Activated CD4-positive, alpha-beta memory T cell treated with anti-CD3 and anti-CD28 coated beads for 36 hours (primary cell): ENCODE measurements around the gene LIMA1. TPM values are rescaled to one million over a fixed set of nuclear protein-coding genes. Genes with fewer than 3 reads are reported as not detected.
"Not testable (repeated sequence)": the region's sequence is repeated elsewhere in the genome, so short reads cannot be mapped to it uniquely, and the experiment has no call there.

Experiments
- CTCF ChIA-PET: fragments of 350-600 bp; sonication (Branson Sonifier 250); formaldehyde crosslinking; loops from one replicate; lab custom pipeline; 2021; ENCODE audit warnings: antibody characterized with exemption, inconsistent platforms; lab: Charles Lee
- POLR2A ChIA-PET: fragments of 350-600 bp; sonication (Branson Sonifier 250); formaldehyde crosslinking; loops from one replicate; lab custom pipeline; 2021; ENCODE audit warnings: antibody characterized with exemption; lab: Charles Lee
- DNase-seq: peaks from one replicate; pipeline ENCODE4 v3.0.0-alpha.2; 2020
- H3K27ac Mint-ChIP-seq: one replicate; pipeline ENCODE4 v1.8.0; 2021; ENCODE audit warnings: mixed read lengths
- H3K27me3 Mint-ChIP-seq: one replicate; pipeline ENCODE4 v1.8.0; 2021; ENCODE audit warnings: mixed read lengths
- H3K36me3 Mint-ChIP-seq: one replicate; pipeline ENCODE4 v1.8.0; 2021; ENCODE audit warnings: mixed read lengths
- H3K4me1 Mint-ChIP-seq: one replicate; pipeline ENCODE4 v1.8.0; 2021; ENCODE audit warnings: low read depth, mixed read lengths
- H3K4me3 Mint-ChIP-seq: one replicate; pipeline ENCODE4 v1.8.0; 2021; ENCODE audit warnings: mild to moderate bottlenecking, mixed read lengths
- H3K9me3 Mint-ChIP-seq: one replicate; pipeline ENCODE4 v1.8.0; 2021; ENCODE audit warnings: mixed read lengths
- intact Hi-C: fragments of 100-400 bp; cut with micrococcal nuclease; formaldehyde crosslinking; loops from one replicate; pipeline ENCODE4 v1.15.1; 2023
- total RNA-seq, 2 experiments: library from RNA; stranded (reverse); gene quantifications; one replicate each; pipeline ENCODE4 v1.2.3, GENCODE V29; 2021

Gene LIMA1
- total RNA-seq, 2 experiments from 2014 or later = 115 to 117 TPM

GRCh38 chr12:50257236-50258166 is 25.8 kb downstream of the LIMA1 start:
- intact Hi-C loops = no loop called here
- Mint-ChIP-seq H3K4me3 (no peak overlapping the region), H3K27ac (no peak overlapping the region), H3K36me3 (no peaks in the 10 kb centered on the region), H3K27me3 (no peaks in the 10 kb centered on the region), H3K9me3 (no peaks in the 10 kb centered on the region), H3K4me1 (peaks cover 28% of the 10 kb centered on the region)
- CTCF ChIA-PET = no interaction called here
- no peak for DNase-seq
- POLR2A ChIA-PET = no interaction called here

- POLR2A ChIA-PET = no interaction called here
- no peaks in the 10 kb centered on the region for H3K9me3 Mint-ChIP-seq
- CTCF ChIA-PET = no interaction called here
- no peak overlapping the region for H3K27ac Mint-ChIP-seq
- DNase-seq = no peak
- intact Hi-C loops = no loop called here
- H3K4me1 Mint-ChIP-seq = peaks cover 34% of the 10 kb centered on the region
- no peak overlapping the region for H3K4me3 Mint-ChIP-seq
- no peaks in the 10 kb centered on the region for H3K36me3 Mint-ChIP-seq
- no peaks in the 10 kb centered on the region for H3K27me3 Mint-ChIP-seq
Observed at GRCh38 chr12:50256761-50257160, 26.6 kb downstream of the LIMA1 start.

- CTCF ChIA-PET = interaction anchor here (1.3 to 1.6 kb wide), 3 partner anchors 87 to 141 kb away, joined by 3 read pairs; partner anchors contain the start of gene COX14
- Mint-ChIP-seq H3K27ac (no peak overlapping the region), H3K36me3 (peaks cover 2% of the 10 kb centered on the region), H3K27me3 (no peaks in the 10 kb centered on the region), H3K4me3 (no peak overlapping the region), H3K9me3 (no peaks in the 10 kb centered on the region), H3K4me1 (peaks cover 63% of the 10 kb centered on the region)
- intact Hi-C loops = loop anchor here (5.0 kb wide), 1 partner anchor 41 kb away; no protein-coding TSS in a partner anchor
- POLR2A ChIA-PET = interaction anchor here (0.7 to 1.3 kb wide), 2 partner anchors 31 to 68 kb away, joined by 3 to 5 read pairs; no protein-coding TSS in a partner anchor
- no peak for DNase-seq
Observed at GRCh38 chr12:50252977-50253602, 30.2 kb downstream of the LIMA1 start.

GRCh38 chr12:50251619-50252252 is 31.6 kb downstream of the LIMA1 start:
- no peaks in the 10 kb centered on the region for H3K27me3 Mint-ChIP-seq
- peaks cover 4% of the 10 kb centered on the region for H3K36me3 Mint-ChIP-seq
- H3K27ac Mint-ChIP-seq = peak overlapping the region; percentile 38
- H3K4me1 Mint-ChIP-seq = peaks cover 70% of the 10 kb centered on the region
- H3K9me3 Mint-ChIP-seq = no peaks in the 10 kb centered on the region
- intact Hi-C loops = loop anchor here (5.0 kb wide), 1 partner anchor 39 kb away; no protein-coding TSS in a partner anchor
- ChIA-PET CTCF (interaction anchor here (0.6 kb wide), 1 partner anchor 30 kb away, joined by 3 read pairs; no protein-coding TSS in a partner anchor), POLR2A (interaction anchor here (0.6 to 1.8 kb wide), 4 partner anchors 27 to 99 kb away, joined by 3 to 7 read pairs (median 4); no protein-coding TSS in a partner anchor)
- peak overlapping the region; percentile 10 for H3K4me3 Mint-ChIP-seq
- no peak for DNase-seq

GRCh38 chr12:50249464-50250182 is 33.7 kb downstream of the LIMA1 start:
- Mint-ChIP-seq H3K36me3 (peaks cover 11% of the 10 kb centered on the region), H3K9me3 (no peaks in the 10 kb centered on the region), H3K4me3 (peak overlapping the region; percentile 20), H3K4me1 (peaks cover 77% of the 10 kb centered on the region), H3K27me3 (no peaks in the 10 kb centered on the region), H3K27ac (no peak overlapping the region)
- peak; percentile 35 for DNase-seq
- ChIA-PET POLR2A (interaction anchor here (1.0 to 2.0 kb wide), 2 partner anchors 25 to 38 kb away, joined by 3 to 4 read pairs; no protein-coding TSS in a partner anchor), CTCF (interaction anchor here (0.6 kb wide), 1 partner anchor 178 kb away, joined by 3 read pairs; no protein-coding TSS in a partner anchor)
- intact Hi-C loops = loop anchor here (5.0 kb wide), 1 partner anchor 37 kb away; no protein-coding TSS in a partner anchor

- Mint-ChIP-seq H3K4me1 (peaks cover 71% of the 10 kb centered on the region), H3K9me3 (no peaks in the 10 kb centered on the region), H3K27me3 (no peaks in the 10 kb centered on the region), H3K27ac (peak overlapping the region; percentile 35), H3K4me3 (peak overlapping the region; percentile 51), H3K36me3 (peaks cover 12% of the 10 kb centered on the region)
- intact Hi-C loops = no loop called here
- CTCF ChIA-PET = no interaction called here
- DNase-seq = no peak
- POLR2A ChIA-PET = interaction anchor here (2.0 kb wide), 1 partner anchor 25 kb away, joined by 4 read pairs; no protein-coding TSS in a partner anchor
Observed at GRCh38 chr12:50248883-50249282, 34.4 kb downstream of the LIMA1 start.

- POLR2A ChIA-PET = no interaction called here
- no peak for DNase-seq
- CTCF ChIA-PET = interaction anchor here (1.1 kb wide), 1 partner anchor 281 kb away, joined by 4 read pairs; no protein-coding TSS in a partner anchor
- Mint-ChIP-seq H3K9me3 (no peaks in the 10 kb centered on the region), H3K27ac (no peak overlapping the region), H3K4me1 (peaks cover 68% of the 10 kb centered on the region), H3K36me3 (peaks cover 12% of the 10 kb centered on the region), H3K27me3 (no peaks in the 10 kb centered on the region), H3K4me3 (peak overlapping the region; percentile 51)
- intact Hi-C loops = no loop called here
Observed at GRCh38 chr12:50248411-50248810, 34.9 kb downstream of the LIMA1 start.

GRCh38 chr12:50247665-50248064 is 35.7 kb downstream of the LIMA1 start:
- peak overlapping the region; percentile 16 for H3K27ac Mint-ChIP-seq
- not testable (repeated sequence) for H3K9me3 Mint-ChIP-seq, H3K27me3 Mint-ChIP-seq, DNase-seq
- ChIA-PET CTCF (interaction anchor here (1.1 to 2.7 kb wide), 3 partner anchors 26 to 281 kb away, joined by 3 to 20 read pairs (median 4); no protein-coding TSS in a partner anchor), POLR2A (interaction anchor here (0.9 to 2.3 kb wide), 4 partner anchors 23 to 61 kb away, joined by 4 to 31 read pairs (median 7); partner anchors contain the start of gene LIMA1)
- H3K36me3 Mint-ChIP-seq = peaks cover 12% of the 10 kb centered on the region
- H3K4me1 Mint-ChIP-seq = peaks cover 68% of the 10 kb centered on the region
- intact Hi-C loops = loop anchor here (1.0 to 2.0 kb wide), 2 partner anchors 27 to 35 kb away; partner anchors contain the start of gene LIMA1
- H3K4me3 Mint-ChIP-seq = peak overlapping the region; percentile 58

GRCh38 chr12:50246873-50247612 is 36.3 kb downstream of the LIMA1 start:
- H3K4me1 Mint-ChIP-seq = peaks cover 69% of the 10 kb centered on the region
- H3K36me3 Mint-ChIP-seq = peaks cover 12% of the 10 kb centered on the region
- H3K9me3 Mint-ChIP-seq = no peaks in the 10 kb centered on the region
- ChIA-PET POLR2A (interaction anchor here (0.7 to 2.3 kb wide), 6 partner anchors 11 to 61 kb away, joined by 3 to 31 read pairs (median 4); partner anchors contain the start of gene LIMA1), CTCF (interaction anchor here (0.7 to 2.7 kb wide), 6 partner anchors 23 to 280 kb away, joined by 3 to 20 read pairs (median 3); no protein-coding TSS in a partner anchor)
- H3K27ac Mint-ChIP-seq = peak overlapping the region; percentile 91
- H3K4me3 Mint-ChIP-seq = peak overlapping the region; percentile 78
- intact Hi-C loops = loop anchor here (1.0 to 2.0 kb wide), 2 partner anchors 27 to 36 kb away; partner anchors contain the start of gene LIMA1
- peak; percentile 73 for DNase-seq
- H3K27me3 Mint-ChIP-seq = no peaks in the 10 kb centered on the region
